Activated CD4-positive, alpha-beta T cell treated with anti-CD3 and anti-CD28 coated beads for 36 hours (primary cell): Measurements from ENCODE around the gene CR1L. TPM values are rescaled to one million over a fixed set of nuclear protein-coding genes. Genes with fewer than 3 reads are reported as not detected.
A peak's percentile ranks its signal among the peaks of the same experiment; 100 is the strongest.
"Not testable (repeated sequence)": the region's sequence is repeated elsewhere in the genome, so short reads cannot be mapped to it uniquely, and the experiment has no call there.

ENCODE experiments used
- ATAC-seq: fragments of 200-7000 bp; cut with Tn5 transposase; one replicate; pipeline ENCODE4 v1.10.0; 2021; ENCODE audit warnings: mild to moderate bottlenecking, moderate library complexity
- CTCF ChIA-PET: fragments of 350-600 bp; sonication (Branson Sonifier 250); formaldehyde crosslinking; loops from one replicate; lab custom pipeline; 2021; ENCODE audit warnings: antibody characterized with exemption; lab: Charles Lee
- POLR2A ChIA-PET: fragments of 350-600 bp; sonication (Branson Sonifier 250); formaldehyde crosslinking; loops from one replicate; lab custom pipeline; 2021; ENCODE audit warnings: antibody characterized with exemption, inconsistent platforms; lab: Charles Lee
- DNase-seq: peaks from one replicate; pipeline ENCODE4 v3.0.0-alpha.2; 2020
- H3K27ac Mint-ChIP-seq: one replicate; pipeline ENCODE4 v1.8.0; 2021; ENCODE audit warnings: mixed read lengths
- H3K27me3 Mint-ChIP-seq: one replicate; pipeline ENCODE4 v1.8.0; 2021; ENCODE audit warnings: mixed read lengths
- H3K36me3 Mint-ChIP-seq: one replicate; pipeline ENCODE4 v1.8.0; 2021; ENCODE audit warnings: low read depth, mixed read lengths
- H3K4me1 Mint-ChIP-seq: one replicate; pipeline ENCODE4 v1.8.0; 2021; ENCODE audit warnings: mixed read lengths
- H3K4me3 Mint-ChIP-seq: one replicate; pipeline ENCODE4 v1.8.0; 2021; ENCODE audit warnings: mild to moderate bottlenecking, moderate library complexity, mixed read lengths
- H3K9me3 Mint-ChIP-seq: one replicate; pipeline ENCODE4 v1.8.0; 2021; ENCODE audit warnings: low read depth, mixed read lengths
- intact Hi-C, 2 experiments: fragments of 100-400 bp; cut with DNase I in 1 of 2; cut with micrococcal nuclease in 1 of 2; formaldehyde crosslinking; loops; one replicate each; pipeline versions ENCODE4 v1.14.2 to v1.15.1; 2022 to 2024; cut with DNase I, micrococcal nuclease
- total RNA-seq, 2 experiments: library from RNA; stranded (reverse); gene quantifications; one replicate each; pipeline ENCODE4 v1.2.3, GENCODE V29; 2021

Gene CR1L
- total RNA-seq, 2 experiments from 2014 or later = not detected

DNA sequence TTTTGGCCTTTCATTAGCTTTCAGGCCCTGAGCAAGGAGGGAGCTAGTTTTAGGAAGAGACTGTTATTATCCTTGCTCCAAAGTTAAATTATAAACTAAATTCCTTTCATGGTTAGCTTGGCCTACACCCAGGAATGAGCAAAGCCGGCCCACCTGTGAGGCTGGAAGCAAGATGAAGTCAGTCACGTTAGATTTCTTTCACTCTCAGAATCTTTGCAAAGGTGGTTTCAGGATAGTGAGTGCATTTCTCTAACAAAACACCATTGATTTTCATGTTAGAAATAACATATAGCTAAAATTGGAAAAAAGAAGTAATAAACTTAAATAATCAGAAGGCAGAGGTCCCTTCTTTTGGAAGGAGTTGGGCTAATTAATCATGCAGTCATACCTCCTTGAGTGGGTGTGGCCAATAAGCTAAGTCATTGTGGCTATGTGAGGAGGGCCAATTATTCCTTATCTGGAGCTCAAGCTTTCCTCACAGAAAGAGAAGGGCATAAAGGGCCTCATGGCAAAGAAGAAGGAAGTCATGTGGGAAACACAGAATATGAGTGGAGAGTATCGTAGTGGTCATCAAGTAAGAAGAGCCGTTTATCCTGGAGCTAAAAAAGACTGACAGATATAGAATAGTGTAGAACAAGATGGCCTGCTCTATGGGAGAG is 83.4 kb downstream of the CR1L start:
- H3K27ac Mint-ChIP-seq, H3K36me3 Mint-ChIP-seq, H3K9me3 Mint-ChIP-seq, H3K4me1 Mint-ChIP-seq, CTCF ChIA-PET, intact Hi-C loops, H3K4me3 Mint-ChIP-seq, ATAC-seq, POLR2A ChIA-PET, H3K27me3 Mint-ChIP-seq, DNase-seq: not testable (repeated sequence)

DNA sequence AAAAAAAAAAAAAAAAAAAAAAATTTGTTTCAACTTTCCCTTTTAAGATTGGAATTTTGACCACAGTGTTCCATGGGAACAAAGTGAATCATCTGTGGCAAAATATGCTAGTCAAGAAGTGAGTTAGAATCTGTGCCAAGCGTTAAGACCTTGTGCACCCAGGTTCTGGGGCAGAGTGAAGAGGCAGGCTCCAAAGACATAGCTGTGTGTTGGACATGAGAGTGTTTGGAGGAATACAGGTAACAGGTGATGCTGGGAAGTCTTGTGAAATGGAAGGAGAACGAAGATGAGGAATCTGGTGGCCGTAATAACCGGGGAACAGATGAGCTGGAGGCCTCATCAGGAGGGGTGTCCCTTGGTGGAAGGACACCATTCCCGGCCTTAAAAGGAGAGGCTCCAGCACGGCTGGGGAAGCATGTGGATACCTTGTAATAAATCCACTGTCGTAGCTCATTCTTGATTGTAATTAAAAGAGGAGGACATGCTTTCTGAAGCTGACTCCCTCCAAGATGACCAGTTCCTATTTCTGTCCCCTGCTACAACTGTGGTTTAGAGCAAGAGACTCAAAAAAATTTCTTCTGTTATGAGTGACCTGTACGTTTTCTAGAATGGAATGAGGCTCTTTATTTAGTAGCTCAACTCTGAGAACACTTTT is 92.7 kb downstream of the CR1L start:
- DNase-seq, CTCF ChIA-PET, H3K4me3 Mint-ChIP-seq, H3K36me3 Mint-ChIP-seq, ATAC-seq, H3K9me3 Mint-ChIP-seq, POLR2A ChIA-PET, H3K27me3 Mint-ChIP-seq, H3K27ac Mint-ChIP-seq, intact Hi-C loops, H3K4me1 Mint-ChIP-seq: not testable (repeated sequence)

DNA sequence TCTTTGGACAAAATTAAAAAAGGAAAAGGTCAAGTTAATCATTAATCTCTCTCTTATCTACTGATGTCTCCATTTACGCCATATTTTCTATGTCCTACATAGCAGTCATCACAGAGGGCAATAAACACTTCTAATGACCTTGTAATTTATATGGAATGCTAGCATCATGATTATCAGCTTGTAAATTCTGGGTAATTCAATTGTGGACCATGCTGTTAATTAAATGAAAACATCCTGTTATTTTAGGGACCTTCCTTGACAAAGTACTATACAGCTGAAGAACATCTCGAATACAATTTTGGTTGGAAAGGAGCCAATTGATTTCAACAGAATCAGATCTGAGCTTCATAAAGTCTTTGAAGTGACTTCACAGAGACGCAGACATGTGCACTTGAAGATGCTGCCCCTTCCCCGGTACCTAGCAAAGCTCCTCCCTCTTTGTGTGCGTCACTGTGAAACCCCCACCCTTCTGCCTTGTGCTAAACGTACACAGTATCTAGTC is 93.3 kb downstream of the CR1L start:
- H3K4me3 Mint-ChIP-seq, H3K27ac Mint-ChIP-seq, H3K27me3 Mint-ChIP-seq, H3K36me3 Mint-ChIP-seq, CTCF ChIA-PET, intact Hi-C loops, H3K9me3 Mint-ChIP-seq, H3K4me1 Mint-ChIP-seq: not testable (repeated sequence)
- DNase-seq (peak; percentile 21), ATAC-seq (peak; percentile 64)
- POLR2A ChIA-PET = interaction anchor here (0.6 kb wide), 1 partner anchor 349 kb away, joined by 3 read pairs; no protein-coding TSS in a partner anchor

DNA sequence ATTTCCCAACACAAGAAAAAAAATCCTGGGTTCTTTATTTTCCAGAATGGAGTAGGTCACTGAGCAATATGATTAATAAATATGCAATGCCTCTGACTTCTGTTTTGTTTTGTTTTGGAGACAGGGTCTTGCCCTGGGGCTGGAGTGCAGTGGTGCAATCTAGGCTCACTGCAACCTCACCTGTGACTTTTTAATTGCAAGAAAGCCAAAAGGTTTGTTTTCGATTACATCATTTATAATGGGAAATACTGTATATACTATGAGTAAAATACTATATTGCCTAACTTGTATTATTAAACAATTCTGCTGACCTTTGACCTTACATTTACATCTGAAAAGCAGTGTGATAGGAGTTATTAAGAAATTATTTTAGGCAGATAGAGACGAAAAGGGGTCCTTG is 95.3 kb downstream of the CR1L start:
- Mint-ChIP-seq H3K27me3 (no peaks in the 10 kb centered on the region), H3K9me3 (no peaks in the 10 kb centered on the region), H3K36me3 (no peaks in the 10 kb centered on the region), H3K4me3 (no peak overlapping the region), H3K27ac (no peak overlapping the region), H3K4me1 (peaks cover 6% of the 10 kb centered on the region)
- intact Hi-C loops = no loop called here
- ATAC-seq (no peak), DNase-seq (no peak)
- ChIA-PET CTCF (no interaction called here), POLR2A (no interaction called here)

DNA sequence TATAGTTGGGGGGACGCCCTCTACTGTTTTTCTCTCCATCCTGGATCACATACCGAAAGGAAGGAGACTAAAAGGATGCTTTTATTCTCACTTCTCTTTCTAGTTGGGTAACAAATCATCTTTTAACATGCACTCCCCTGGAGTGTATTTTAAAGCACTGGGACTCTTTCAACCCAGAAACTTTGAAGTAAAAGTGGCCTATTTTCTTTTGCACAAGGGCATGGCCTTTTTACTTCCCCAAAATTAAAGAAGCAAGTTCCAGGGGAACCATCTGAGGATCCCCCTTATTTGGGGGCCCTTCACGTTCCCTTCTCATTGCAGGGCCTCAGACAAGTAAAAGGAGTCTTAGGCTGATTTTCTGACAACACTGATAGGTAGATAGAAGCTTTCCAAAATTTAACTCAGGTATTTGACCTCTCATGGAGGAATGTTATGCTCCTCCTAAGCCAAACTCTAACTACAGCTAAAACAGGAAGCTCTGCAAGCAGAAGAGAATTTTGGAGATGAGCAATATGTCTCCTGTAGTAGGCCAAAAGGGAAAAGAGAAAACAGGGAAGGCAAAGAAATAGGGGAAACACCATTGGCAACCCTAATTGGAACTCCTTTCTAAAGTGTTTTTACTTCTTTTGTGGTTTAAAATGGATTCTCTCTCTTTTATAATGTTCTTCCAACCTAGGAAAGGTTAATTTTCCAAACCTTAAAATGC is 98.1 kb downstream of the CR1L start:
- ATAC-seq = no peak
- ChIA-PET POLR2A (no interaction called here), CTCF (interaction anchor here (1.0 kb wide), 1 partner anchor 166 kb away, joined by 3 read pairs; no protein-coding TSS in a partner anchor)
- H3K4me3 Mint-ChIP-seq = no peak overlapping the region
- no peaks in the 10 kb centered on the region for H3K9me3 Mint-ChIP-seq
- no peak overlapping the region for H3K27ac Mint-ChIP-seq
- no peaks in the 10 kb centered on the region for H3K36me3 Mint-ChIP-seq
- H3K4me1 Mint-ChIP-seq = peaks cover 6% of the 10 kb centered on the region
- no peaks in the 10 kb centered on the region for H3K27me3 Mint-ChIP-seq
- no peak for DNase-seq
- intact Hi-C loops = no loop called here

DNA sequence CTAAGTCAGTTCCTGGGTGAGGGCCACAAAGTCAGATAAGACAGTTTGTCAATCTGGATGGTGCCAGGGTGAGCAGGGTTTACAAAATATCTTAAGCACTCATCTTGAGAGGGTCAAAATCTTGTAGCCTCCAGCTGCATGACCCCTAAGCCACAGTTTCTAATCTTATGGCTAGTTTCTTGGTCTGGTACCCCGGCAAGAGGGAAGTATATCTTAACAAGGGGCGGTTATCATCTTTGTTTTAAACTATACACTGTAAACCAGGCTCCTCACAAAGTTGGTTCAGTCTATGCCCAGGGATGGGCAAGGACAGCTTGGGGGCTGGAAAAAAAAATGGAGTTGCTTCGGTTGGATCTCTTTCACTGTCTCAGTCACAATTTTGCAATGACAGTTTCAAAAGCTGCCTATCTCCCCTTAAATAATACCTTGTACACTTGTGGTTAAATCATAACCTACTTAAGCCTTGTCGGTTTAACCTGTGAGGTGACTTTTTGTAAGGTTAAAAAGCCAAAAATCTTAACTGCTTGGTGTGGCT is 99.1 kb downstream of the CR1L start:
- no peak overlapping the region for H3K4me3 Mint-ChIP-seq
- ChIA-PET CTCF (interaction anchor here (0.7 kb wide), 1 partner anchor 80 kb away, joined by 3 read pairs; no protein-coding TSS in a partner anchor), POLR2A (no interaction called here)
- intact Hi-C loops = no loop called here
- H3K9me3 Mint-ChIP-seq = no peaks in the 10 kb centered on the region
- H3K27ac Mint-ChIP-seq = no peak overlapping the region
- H3K36me3 Mint-ChIP-seq = no peaks in the 10 kb centered on the region
- DNase-seq (no peak), ATAC-seq (no peak)
- H3K27me3 Mint-ChIP-seq = no peaks in the 10 kb centered on the region
- peaks cover 5% of the 10 kb centered on the region for H3K4me1 Mint-ChIP-seq

DNA sequence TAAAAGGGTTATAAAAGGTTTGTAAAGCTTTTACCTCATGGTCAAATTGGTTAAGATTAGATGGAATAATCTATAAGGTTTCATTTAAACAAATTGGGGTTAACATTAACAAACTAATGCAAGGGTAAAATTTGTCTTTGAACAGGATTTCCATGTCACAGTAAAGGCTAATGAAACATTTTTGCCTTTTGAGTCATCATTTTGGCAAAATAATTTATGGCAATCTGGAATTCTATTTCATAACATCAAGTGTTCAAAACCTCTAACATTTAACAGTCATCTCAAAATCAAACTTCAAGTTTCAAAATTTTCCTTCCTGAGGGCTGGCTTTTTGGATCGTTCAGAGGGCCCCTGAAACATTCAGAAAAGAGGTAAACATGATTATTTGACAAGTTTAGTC is 100.4 kb downstream of the CR1L start:
- H3K9me3 Mint-ChIP-seq = no peaks in the 10 kb centered on the region
- H3K27ac Mint-ChIP-seq = no peak overlapping the region
- CTCF ChIA-PET = interaction anchor here (0.6 kb wide), 1 partner anchor 13 kb away, joined by 3 read pairs; no protein-coding TSS in a partner anchor
- ATAC-seq (no peak), DNase-seq (no peak)
- POLR2A ChIA-PET = interaction anchor here (0.7 kb wide), 1 partner anchor 78 kb away, joined by 4 read pairs; no protein-coding TSS in a partner anchor
- H3K4me1 Mint-ChIP-seq = peaks cover 13% of the 10 kb centered on the region
- intact Hi-C loops = no loop called here
- no peaks in the 10 kb centered on the region for H3K27me3 Mint-ChIP-seq
- H3K4me3 Mint-ChIP-seq = no peak overlapping the region
- no peaks in the 10 kb centered on the region for H3K36me3 Mint-ChIP-seq

DNA sequence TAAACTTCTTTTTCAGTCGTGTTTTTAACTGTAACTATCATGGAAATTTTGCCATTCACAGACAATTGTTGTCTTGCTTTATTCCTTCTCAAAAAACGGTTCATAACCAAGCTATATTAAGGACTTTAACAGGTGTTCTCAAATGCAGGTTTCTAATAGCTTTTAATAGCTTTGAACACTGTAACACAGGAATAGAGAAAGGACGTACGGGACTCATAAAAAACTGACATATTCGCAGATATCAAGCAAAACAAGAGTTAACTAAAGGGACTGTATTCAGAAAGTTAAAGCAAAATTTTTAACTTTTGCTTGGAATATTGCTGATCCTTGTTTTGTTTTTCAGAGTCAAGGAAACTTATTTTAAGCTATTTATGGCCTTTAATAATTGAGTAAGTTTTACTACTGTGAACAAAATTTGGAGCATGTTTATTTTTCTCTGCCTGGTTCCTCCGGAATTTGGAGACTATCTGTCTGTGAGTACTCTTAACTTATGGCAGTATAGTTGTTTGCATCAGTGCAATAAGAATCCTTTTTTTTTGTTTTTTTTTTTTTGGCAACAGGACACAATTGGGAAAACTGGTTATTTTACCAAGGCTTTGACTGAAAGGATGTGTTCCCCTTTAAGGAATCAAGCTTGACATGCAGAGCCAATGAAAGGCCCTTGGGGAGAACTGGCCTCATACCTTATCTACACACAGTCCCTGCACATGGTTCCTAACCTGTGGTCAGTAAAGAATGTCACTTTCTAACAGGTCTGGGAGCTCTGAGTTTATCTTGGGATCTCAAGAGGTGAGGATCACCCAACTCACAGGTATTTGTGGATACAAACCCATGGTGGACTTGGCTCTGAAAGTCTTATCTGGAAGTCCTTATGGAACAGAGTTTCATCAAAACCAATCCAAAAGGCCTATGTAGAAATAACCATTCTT is 101.2 kb downstream of the CR1L start:
- ChIA-PET POLR2A (interaction anchor here (0.7 kb wide), 1 partner anchor 78 kb away, joined by 4 read pairs; no protein-coding TSS in a partner anchor), CTCF (interaction anchor here (0.7 to 1.0 kb wide), 2 partner anchors 200 to 217 kb away, joined by 3 to 4 read pairs; no protein-coding TSS in a partner anchor)
- Mint-ChIP-seq H3K36me3 (no peaks in the 10 kb centered on the region), H3K4me1 (peaks cover 21% of the 10 kb centered on the region), H3K27ac (no peak overlapping the region), H3K9me3 (no peaks in the 10 kb centered on the region), H3K4me3 (no peak overlapping the region), H3K27me3 (no peaks in the 10 kb centered on the region)
- ATAC-seq (no peak), DNase-seq (no peak)
- intact Hi-C loops = no loop called here

DNA sequence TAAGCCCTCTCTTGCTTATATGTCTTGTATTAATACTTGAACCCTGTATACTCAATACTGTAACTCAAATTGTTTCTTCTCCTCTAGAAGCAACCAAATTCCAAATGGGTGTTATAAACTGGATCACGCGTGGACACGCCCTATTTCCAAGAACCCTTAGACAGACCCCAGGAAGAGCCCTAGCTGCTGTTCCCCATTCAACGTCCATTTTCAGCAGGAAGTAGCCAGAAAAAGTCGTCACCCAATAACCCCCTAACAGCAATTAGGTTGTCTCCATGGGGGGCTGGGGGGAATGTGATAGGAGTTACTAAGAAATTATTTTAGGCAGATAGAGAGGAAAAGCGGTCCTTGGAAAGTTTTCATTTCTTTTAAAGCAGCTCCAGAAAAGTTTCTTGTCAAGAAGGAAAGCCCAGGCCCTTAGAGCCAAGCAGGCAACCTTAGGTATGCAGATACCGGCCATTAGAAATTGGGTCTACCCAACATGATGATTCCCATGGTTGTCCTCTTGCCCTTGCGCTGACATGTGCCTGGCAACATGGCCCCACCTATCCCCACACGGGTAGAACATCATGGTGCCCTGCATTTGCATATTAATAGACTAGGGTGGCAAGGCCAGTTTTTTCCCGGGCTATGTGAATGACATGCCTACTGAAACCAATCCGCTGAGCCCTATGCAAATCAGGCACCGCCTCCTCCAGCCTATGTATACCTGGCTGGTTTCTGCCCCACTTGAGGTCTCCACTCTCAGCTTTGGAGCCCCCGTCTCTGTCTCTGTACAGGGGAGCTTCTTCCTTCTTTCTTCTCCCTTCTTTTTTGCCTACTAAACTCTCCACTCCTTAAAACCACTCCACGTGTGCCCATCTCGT is 102.9 kb downstream of the CR1L start:
- no peaks in the 10 kb centered on the region for H3K9me3 Mint-ChIP-seq
- H3K27ac Mint-ChIP-seq = no peak overlapping the region
- no peak for ATAC-seq
- ChIA-PET POLR2A (no interaction called here), CTCF (interaction anchor here (0.6 kb wide), 2 partner anchors 233 to 685 kb away, joined by 3 read pairs; no protein-coding TSS in a partner anchor)
- DNase-seq = no peak
- no peaks in the 10 kb centered on the region for H3K36me3 Mint-ChIP-seq
- H3K4me1 Mint-ChIP-seq = peaks cover 26% of the 10 kb centered on the region
- no peak overlapping the region for H3K4me3 Mint-ChIP-seq
- intact Hi-C loops = no loop called here
- H3K27me3 Mint-ChIP-seq = no peaks in the 10 kb centered on the region
